Astrocyte (in vitro differentiated cells and primary cell): Measurements from ENCODE around the gene MYO7B.

Source experiments
- EZH2 ChIP-seq: IDR thresholded peaks from 2 replicates; pipeline ENCODE4 v1.6.1; 2012; ENCODE audit warnings: mild to moderate bottlenecking, low read length, inconsistent platforms; ENCODE audit not compliant: insufficient read depth
- TF ChIP-seq, protein P1 (sequence below): IDR thresholded peaks from 2 replicates; pipeline ENCODE4 v1.5.1; 2011; ENCODE audit warnings: low read depth, mild to moderate bottlenecking, inconsistent platforms, low read length, moderate library complexity; ENCODE audit not compliant: insufficient read depth

DNA sequence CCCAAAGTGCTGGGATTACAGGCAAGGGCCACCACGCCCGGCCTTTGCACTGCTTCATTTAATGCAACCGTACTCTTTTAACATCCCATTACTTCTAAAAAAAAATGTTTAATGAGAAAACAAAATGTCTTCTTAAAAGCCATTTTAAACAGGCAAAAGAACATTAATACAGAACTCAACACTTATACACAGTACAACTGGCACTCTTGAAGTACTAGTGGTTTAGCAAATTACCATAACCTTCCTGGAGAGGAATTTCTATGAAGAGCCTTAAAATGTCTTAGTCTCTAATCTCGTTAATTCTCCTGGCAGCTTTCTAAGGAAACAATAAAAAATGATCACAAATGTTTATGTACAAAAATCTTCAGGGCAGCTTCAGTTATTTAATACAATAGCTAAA is 15.1 kb upstream of the MYO7B start:
- TF ChIP-seq, protein P1, sequence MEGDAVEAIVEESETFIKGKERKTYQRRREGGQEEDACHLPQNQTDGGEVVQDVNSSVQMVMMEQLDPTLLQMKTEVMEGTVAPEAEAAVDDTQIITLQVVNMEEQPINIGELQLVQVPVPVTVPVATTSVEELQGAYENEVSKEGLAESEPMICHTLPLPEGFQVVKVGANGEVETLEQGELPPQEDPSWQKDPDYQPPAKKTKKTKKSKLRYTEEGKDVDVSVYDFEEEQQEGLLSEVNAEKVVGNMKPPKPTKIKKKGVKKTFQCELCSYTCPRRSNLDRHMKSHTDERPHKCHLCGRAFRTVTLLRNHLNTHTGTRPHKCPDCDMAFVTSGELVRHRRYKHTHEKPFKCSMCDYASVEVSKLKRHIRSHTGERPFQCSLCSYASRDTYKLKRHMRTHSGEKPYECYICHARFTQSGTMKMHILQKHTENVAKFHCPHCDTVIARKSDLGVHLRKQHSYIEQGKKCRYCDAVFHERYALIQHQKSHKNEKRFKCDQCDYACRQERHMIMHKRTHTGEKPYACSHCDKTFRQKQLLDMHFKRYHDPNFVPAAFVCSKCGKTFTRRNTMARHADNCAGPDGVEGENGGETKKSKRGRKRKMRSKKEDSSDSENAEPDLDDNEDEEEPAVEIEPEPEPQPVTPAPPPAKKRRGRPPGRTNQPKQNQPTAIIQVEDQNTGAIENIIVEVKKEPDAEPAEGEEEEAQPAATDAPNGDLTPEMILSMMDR, result no peak
- TF ChIP-seq EZH2, result no peak
